Astrocyte (in vitro differentiated cells and primary cell): ENCODE data around the gene SH3PXD2B.

ENCODE experiments used
- EZH2 ChIP-seq: IDR thresholded peaks from 2 replicates; pipeline ENCODE4 v1.6.1; 2012; ENCODE audit warnings: mild to moderate bottlenecking, low read length, inconsistent platforms; ENCODE audit not compliant: insufficient read depth
- TF ChIP-seq, protein P1 (sequence below): IDR thresholded peaks from 2 replicates; pipeline ENCODE4 v1.5.1; 2011; ENCODE audit warnings: low read depth, mild to moderate bottlenecking, inconsistent platforms, low read length, moderate library complexity; ENCODE audit not compliant: insufficient read depth

DNA sequence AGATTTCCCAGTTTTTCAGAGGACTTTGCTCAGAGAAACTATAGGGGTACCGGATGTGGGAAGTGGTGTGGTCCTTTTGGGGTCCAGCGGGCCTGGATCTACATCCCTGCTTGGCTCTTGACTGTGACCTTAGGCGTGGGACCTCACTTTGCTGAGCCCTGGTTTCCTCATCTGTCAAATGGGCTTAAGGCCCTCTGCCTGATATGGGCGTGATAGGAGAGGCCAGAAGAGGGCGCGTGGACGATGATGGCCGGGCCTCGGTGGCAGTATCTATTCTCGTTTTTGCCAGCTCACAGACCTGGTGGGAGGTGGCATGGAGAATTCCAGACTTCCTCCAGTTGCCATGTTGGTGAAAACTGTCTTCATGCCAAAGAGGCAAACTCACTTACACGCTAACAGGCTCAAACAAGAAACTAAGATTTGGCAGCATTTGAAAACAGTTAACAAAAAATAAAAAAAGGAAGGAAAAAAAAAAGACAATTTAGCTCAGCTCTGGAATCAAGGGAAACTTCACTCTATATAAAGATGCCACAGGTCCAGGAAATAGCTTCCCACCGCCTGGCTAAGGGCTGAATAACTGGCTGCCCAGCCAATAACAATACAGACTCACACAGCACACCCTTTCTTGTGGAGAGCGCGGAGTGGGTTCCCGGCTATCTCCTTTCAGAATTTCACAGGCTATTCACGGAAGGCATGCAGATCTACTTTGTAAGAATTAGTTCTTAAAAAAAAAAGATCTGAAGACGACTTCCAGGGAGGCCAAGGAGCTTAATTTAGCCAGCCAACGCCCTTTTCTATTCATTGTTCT is 1.7 kb downstream of the SH3PXD2B start:
- TF ChIP-seq, protein P1, sequence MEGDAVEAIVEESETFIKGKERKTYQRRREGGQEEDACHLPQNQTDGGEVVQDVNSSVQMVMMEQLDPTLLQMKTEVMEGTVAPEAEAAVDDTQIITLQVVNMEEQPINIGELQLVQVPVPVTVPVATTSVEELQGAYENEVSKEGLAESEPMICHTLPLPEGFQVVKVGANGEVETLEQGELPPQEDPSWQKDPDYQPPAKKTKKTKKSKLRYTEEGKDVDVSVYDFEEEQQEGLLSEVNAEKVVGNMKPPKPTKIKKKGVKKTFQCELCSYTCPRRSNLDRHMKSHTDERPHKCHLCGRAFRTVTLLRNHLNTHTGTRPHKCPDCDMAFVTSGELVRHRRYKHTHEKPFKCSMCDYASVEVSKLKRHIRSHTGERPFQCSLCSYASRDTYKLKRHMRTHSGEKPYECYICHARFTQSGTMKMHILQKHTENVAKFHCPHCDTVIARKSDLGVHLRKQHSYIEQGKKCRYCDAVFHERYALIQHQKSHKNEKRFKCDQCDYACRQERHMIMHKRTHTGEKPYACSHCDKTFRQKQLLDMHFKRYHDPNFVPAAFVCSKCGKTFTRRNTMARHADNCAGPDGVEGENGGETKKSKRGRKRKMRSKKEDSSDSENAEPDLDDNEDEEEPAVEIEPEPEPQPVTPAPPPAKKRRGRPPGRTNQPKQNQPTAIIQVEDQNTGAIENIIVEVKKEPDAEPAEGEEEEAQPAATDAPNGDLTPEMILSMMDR = no peak
- no peak for TF ChIP-seq EZH2
